GM04503 (cell line): ENCODE data around the gene PTPRH.
"Not testable (repeated sequence)": the region's sequence is repeated elsewhere in the genome, so short reads cannot be mapped to it uniquely, and the experiment has no call there.

Source experiments
- DNase-seq: peaks from one replicate; pipeline ENCODE4 v3.0.0-alpha.2; 2012; ENCODE audit warnings: low read depth

PTPRH gene

DNA sequence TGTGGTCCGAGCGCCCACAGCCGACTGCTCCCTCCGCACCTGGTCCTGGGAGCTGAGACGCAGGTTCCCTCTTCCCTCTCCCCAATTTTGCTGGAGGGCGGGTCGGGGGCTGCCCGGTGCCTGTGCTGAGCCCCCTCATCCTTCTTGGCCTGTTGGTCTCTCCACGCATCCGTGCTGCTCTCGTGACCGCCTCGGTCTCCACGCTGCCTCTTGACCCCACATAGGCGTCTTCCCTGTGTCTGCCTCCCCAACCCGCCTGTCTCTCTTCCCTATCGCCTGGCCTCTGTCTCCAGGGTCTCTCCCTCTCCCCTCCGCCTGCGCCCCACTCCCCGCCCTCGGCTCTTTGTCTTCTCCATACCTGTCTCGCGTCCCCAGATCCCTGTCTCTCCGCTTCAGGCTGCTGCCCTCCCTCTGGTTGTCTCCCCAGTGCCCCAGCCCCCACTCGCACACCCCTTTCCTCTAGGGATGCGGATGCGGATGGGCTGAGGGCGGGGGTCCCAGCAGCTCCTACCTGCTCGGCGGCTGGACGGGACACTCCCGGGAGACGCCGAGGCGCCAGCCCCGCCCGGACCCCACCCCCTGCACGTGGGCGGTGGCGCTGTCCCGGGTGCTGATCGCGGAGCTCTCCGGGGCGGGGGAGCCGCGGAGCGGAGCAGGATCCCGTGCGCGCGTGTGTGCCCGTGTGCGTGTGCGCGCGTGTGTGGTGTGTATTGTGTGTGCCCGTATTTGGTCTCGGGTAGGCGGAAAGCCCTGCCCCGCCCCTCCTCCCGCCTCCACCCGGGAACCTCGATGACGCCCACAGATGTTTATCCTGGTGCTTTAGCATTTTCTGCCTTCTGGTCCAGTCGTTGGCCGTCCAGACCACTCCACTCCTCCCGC is 29.5 kb downstream of the PTPRH start, which contains the start of gene SYT5:
Gene SYT5, minus strand, starts transcription at position 684 of the 879 bp plus-strand sequence. CDS start 1,248 bp downstream, outside the sequence.
- no peak for DNase-seq

DNA sequence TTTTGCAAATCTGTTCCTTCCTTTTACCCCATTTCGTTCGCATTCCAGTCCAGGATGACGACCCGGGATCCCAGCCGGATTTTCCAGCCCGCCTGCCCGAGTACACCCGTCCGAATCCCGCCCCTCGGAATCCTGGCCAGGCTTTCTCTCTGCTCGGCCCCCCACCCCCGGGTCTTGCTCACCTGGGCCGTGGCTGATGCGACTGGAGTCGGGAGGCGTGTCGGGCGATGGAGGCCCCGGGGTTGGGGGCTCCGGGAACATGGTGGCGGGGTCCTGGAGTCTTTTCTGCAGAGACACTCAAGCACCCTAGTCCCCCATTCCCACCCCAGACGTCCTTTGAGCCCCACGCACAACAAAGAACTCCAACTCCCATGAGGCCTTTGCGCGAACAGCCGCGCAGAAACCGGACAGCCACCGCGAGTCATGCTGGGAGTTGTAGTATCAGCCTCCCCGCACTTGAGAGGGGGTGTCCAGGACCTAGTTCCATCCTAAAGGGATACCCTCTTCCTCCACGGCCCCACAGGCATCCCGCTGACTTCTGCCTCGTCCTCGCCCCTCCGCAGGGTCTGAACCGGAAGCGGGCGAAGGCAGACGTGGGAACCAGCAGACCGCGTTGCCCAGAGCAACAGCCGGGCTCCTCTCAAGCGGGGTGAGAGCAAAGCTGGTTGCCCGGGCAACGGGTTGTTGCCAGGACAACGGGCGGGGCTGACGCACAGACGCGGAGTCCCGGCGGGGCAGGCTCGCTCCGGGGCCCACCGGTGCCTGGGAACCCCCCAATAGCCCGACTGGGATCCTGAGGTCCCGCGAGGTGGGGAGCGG is 30.3 kb downstream of the PTPRH start:
- no peak for DNase-seq

DNA sequence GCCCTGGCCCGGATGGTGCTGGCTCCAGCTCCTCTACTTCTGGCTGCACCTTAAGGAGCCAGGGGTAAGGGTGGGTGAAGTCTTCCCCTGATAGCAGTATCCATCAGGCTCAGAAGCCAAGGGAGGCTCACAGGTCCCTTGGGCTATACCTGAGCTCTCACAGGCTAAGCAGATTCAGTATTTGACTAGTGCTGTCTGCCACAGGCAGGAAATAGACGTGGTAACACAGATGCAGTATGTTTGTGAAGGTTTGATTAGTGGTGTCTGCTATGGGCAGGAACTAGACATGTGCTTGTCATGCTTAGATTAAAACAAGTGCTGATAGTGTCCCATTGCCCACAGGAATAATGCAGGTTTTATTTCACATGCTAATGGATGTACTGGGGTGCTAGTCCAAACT is 33.2 kb downstream of the PTPRH start:
- DNase-seq, result no peak

DNA sequence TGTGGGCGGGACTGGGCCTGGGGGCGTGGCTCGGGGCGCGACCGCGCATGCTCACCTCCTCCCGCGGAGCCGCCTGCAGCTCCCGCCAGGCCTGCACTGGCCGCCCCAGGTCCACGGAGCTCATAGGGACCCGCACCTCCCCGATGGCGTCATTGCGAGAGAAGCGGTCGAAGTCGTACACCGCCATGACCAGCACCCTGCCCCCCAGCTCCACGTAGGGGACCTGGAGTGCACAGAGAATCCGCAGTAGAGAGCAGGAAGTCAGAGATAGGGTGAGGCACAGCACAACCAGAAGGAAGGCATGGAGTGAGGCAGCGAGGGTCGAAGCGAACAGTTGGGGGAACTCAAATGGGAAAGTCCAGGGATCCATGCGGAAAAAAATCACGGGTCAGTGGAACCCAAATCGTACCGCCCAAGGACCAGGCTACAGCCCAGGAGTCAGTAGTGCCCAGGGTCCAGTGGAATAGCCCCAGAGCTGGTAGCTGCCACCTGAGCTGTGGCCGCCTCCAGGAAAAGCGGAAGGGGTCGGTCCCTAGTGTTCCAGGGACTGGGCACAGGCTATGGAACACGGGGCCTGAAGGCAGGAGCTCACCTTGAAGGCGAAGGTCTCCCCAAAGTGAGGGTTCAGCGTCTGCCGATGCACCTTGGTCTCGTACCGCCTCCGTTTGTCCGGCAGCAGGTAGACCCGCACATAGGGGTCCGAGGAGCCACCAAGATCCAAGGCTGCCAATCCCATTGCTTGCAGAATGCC is 34.0 kb downstream of the PTPRH start:
- no peak for DNase-seq

DNA sequence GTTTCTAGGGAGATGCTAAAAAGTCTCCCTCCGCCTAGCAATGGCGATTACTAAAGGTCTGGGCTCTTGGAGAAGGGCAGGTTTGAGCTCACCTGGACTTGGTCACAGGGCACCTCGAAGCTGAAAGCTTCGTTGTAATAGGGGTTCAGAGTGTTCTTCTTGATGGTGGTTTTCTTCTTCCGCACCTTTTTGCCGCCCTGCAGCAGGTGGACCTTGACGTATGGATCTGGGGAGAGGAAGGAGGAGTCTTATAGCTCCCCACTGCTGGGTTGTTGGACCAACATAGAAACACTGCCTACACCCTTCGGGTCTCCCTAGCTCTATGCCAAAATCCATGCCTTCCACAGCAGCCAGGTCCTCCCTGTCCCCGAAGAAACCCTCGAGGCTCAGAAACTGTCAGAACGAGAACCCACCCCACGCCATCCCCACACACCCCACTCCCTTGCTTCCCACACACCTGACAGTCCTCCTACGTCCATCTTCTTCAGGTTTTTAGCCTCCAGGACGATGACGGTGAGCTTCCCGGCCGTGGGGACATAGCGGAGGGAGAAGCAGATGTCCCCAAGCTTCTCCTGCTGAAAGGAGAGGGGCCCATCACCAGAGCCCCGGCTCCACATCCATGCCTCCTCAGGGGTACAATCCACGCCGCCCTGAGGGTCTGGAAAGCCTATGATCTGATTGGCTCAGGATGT is 34.7 kb downstream of the PTPRH start:
- DNase-seq, result no peak

DNA sequence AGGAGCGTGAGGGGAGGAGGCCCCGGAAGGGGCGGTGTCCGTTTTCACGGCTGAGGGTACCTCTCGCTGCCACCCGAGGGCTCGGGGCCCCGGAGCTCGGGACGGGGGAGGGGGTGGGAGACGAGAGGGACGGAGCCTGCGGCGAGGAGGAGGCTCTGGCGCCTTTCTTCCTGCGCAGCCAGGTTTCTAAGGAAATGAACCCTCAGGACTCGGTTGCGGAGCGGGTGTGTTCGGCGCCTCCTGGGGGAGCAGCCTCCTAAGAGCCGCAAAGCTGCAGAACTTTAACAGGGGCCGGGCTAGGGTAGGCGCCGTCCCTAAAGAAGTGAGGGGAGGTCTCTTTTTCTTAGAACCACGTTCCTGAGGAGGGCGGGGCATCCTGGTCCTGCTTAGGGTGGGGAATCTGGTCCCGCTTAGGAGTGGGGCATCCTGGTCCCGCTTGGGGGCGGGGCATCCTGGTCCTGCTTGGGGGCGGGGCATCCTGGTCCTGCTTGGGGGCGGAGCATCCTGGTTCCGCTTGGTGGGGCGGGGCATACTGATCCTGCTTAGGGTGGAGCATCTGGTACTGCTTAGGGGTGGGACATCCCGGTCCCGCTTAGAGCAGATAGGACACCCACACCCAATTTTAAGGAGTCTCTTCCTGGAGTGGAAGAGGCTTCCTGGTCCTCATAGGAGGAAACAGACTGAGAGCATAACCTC is 35.4 kb downstream of the PTPRH start:
- no peak for DNase-seq

DNA sequence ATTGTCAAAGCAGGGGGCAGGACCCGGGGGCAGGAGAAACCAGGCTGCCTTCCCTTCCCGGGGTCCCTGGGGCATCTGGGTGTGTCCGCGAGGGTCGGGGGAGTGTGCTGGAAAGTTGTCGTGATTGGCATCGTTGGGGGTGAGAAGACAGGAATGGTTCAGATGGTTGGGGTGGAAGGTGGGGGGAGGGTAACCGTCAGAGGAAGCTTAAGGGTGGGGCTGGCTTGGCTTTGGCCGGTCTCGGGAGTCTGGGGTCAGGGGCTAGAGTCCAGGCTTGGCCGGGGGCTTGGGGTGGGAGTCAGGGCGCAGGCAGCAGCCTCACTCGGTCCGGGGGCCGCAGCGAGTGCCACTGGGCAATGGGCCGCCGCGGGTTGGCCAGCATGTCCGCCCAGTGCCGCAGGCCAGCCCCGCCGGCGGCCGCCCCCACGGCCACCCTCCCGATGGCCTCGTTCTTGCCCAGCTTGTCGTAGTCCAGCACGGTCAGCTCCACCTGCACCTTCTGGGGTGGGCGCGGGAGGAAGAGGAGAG is 36.1 kb downstream of the PTPRH start:
- DNase-seq, result no peak

DNA sequence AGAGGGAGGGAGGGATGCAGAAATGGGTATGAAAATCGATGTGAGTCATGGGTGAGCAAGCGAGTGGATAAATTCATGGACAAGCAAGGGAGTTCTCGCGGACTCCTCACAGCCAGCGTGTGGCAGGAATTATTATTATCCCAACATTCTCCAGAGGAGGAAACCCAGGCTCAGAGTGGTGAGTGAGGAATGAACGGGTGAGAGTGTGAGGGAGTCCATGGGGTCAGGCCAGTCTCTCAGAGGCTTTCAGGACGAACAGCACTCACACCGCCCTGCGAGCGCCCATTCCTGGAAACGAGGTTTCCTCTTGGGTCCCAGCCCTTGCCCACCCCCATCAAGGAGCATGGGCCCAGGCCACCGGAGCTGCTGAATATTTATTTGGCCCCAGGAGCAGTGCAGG is 36.6 kb downstream of the PTPRH start:
- DNase-seq, result peak; percentile 57

DNA sequence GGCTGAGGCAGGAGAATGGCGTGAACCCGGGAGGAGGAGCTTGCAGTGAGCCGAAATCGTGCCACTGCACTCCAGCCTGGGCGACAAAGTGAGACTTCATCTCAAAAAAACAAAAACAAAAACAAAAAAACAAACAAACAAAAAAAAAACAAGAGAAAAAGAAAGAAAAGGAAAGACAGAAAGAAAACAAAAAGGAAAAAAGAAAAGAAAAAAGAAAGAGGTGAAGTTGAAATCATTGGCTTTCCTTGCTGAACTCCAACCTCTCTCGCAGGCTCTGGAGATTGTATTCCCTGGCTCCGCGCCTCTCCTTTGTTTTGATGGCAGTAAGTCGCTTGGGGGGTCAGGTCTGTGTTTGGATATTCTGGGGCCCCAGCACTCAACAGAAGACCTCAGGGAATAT is 37.0 kb downstream of the PTPRH start:
- DNase-seq, result not testable (repeated sequence)

DNA sequence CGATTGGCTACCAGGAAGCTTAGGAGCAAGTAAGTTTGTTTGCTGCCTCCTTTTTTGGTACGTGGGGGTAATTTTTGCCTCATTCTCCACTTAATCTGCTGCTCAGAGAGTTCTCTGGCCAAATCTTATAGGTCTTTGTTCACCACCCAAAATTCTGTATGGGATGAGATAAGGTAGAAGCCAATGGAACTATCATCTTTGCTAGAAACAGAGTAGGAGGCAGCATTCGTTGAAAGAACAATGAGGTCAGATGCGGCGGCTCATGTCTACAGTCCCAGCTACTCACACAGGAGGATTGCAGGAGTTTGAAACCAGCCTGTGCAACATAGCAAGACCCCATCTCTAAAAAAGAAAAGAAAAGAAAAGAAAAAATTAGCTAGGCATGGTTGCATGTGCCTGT is 37.9 kb downstream of the PTPRH start:
- no peak for DNase-seq

DNA sequence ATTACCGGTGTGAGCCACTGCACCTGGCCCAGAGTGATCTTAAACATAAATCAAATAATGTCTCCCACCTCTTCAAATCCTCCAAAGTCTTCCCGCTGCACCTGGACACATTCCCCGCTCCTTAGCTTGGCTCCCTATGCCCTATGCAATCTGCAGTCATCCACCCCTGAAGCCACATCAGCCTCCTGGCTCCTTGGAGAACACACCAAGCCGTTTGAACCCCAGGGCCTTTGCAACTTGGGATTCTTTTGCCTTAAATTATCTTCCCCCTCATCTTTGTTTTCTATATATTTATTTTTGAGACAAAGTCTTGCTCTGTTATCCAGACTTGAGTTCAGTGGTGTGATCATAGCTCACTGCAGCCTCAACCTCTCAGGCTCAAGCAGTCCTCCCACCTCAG is 40.2 kb downstream of the PTPRH start:
- DNase-seq, result no peak

DNA sequence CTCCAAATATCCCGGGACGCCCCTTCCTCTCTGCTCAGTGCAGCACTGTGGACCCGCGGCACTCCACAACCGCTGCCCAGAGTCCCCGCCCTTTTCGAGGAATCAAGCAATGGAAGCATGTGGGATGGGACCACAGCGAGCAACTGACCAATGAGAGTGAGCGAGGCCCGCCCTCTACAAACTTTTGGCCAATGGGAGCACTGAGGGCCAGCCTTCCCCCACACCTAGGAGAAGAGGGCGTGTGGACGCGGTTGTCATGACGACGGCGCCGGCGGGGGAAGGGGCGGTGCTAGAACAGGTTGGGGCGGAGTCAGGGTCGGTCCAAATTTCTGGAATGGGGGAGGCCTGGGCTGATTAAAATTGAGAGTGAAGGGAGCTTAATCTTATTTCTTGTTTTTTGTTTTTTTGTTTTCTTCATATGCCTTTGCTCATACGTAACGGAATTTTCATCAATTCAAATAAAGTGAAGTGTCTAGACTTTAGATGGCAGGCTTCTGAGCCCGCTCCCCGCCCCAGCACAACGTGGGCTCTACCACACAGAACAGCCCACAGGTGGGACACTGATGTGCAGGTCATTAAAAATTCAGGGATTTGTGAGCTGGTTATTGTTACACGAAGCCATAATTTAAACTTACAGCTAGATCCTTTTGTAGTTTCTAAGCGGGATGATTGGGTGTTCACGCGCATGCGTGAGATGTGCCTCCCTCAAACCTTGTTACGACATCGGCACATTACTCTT is 42.6 kb downstream of the PTPRH start, which contains the start of gene DNAAF3:
Gene DNAAF3, minus strand, starts transcription at position 84 of the 739 bp plus-strand sequence. CDS start 200 bp downstream, outside the sequence.
- peak; percentile 88 for DNase-seq

DNA sequence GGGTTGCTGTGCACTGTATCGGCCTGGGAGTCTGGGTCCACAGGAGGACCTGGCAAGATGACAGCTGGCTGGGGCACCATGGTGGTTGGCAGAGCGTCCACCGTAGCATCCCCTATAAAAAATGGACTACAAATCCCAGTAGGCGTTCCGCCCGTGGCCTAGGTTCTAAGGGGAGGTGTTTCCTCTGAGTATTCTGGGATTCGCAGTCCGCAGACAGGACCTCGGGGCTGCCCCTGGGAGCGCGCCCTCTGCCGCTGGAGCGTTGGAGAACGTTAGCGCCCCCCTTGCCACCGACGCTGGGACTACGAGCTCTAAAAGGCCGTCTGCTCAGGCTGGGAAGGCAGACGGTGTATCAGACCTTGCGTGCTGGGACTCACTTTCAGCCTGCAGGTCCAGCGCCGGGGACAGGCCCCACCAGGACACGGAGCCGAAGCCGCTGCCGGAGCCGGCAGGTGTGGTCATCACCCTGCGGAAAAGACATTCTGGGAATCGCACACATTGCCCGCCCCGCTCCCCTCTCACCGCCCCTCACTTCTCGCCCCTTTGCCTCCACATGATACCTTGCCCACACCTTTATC is 43.3 kb downstream of the PTPRH start:
- no peak for DNase-seq

DNA sequence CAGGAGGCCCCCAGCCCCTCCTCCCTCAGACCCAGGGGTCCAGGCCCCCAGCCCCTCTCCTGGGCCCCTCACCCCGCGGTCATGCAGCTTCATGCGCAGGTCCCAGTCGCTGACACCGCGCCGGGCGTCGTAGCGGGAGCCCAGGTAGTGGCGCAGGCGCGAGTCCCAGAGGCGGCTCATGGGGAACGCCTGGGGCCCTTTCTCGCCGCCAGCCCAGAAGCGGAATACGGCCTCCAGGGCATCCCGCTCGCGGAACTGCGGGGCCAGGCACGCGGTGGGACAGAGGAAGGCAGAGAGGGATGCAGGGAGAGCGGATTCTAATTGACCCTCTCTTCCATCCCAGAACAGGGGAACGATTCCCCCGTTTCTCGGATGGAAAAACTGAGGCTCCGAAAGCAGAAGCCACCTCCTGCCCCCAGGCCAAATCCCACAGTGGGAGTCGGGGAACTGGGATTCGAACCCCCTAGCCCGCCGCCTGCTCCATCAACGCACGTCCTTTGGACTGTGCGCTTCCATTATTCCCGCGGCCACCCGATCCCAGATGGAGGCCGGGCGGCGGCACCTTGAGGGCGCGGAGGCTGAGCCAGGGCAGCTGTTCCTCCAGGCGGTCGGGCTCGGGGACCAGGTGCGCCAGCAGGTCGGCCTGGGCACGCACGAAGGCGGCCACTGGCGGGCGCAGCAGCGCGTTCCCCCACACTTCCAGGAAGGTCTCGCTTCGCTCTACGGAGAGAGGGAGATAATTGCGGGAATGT is 47.6 kb downstream of the PTPRH start:
- DNase-seq, result no peak

DNA sequence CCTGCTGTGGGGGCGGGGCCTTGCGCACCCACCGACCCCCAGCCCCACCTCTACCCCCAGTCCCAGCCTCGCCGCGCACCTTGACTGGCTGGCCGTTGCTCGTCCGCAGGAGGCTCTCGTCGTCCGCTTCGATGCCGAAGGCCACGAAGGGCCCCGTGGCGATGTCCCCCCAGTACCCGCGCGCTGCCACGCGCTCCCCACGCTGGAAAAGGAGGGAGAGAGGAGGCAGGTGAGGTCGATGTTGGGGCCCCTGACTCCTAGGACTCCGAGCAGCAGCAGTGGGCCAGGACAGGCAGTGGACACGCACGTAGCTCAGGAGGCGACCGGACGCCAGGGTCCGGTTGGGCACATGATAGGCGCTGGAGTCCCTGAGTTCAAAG is 48.3 kb downstream of the PTPRH start:
- no peak for DNase-seq

DNA sequence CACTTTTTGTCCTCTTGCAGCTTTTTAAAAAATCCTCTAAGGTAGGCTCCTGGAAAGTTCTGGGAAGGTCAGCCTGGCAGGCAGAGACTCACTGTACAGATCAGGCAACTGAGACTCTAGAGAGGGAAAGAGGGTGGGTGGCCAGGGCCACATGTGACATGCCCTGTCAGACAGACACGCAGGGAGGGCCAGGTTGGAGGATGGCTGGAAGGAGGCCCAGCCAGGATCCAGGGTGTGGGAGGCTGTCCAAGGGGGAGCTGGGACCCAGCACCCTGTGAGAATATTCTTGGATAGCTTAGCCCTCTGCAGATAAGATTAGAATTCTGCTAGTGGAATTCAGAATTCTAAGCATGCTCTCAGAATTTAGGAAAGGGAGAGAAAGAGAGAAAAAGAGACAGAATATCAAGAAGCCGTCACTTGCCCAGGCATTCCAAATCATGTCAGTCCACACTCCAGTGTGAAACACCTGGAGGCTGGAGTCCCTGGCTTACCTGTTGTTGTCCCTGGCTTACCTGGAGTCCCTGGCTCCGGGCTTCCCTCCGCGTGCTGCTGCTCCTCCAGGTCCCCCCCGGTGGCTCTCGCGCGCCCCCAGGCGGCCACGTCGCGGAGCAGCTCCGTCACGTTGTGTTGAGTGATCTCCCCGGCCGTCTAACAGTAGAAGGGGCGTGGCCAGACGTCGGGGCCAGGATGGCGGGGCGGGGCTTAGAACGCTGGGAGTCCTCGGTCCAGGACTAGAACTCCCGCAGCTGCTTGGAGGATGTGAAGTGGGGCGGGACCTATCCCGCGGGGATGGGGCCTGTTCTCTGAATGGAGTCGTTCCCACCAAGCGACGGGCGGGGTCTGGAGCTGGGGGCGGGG is 48.9 kb downstream of the PTPRH start:
- DNase-seq, result no peak

DNA sequence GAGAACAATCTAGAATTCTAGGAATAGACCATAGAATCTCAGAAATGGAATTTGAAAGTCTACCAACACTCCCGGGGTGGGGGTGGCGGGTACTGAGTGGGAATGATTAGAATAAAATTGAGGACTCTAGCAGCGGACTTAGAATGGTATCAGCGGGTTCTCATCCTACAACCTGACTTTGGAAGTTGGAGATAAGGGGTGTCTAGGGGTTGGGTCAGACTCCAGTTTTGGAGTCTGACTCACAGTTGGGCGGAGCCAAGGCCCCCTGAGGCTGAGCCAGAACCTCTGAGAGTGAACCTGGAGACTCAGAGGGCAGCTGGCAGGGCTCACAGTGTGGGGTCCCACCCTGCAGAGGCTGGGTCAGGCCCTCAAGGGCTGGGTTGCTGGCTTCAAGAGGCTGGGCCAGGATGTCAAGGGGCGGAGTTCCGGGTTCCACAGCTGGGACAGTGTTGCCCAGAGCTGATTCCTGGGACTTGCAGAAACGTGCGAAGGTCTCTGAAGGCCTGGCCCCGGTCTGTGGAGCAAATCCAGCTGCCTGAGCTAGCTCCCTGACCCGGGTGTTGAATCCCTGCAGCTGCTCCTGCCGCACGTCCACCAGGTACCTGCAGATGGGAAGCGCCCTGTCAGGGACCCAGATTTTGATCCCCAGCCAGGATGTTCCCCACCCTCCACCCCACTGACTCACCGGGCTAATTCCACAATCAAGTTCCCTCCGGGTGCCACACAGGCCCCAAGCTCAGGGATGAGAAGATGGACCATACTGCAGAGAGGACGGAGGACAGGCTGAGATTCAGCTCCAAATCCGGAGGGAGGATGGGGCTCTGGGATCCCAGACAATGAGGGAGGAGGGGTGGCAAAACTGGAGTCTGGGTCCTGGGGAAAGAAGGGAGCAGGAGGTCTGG is 50.2 kb downstream of the PTPRH start:
- DNase-seq, result no peak
